Fibroblast of peridontal ligament (primary cell): ENCODE results near the gene CAMK1G.

ENCODE experiments used
- DNase-seq: peaks from one replicate; pipeline ENCODE4 v3.0.0-alpha.2; 2010; ENCODE audit errors: extremely low read depth

CAMK1G gene

GRCh38 chr1:209635850-209636249 lies 52.3 kb downstream of the CAMK1G start:
- no peak for DNase-seq

GRCh38 chr1:209641832-209642172 lies 58.3 kb downstream of the CAMK1G start:
- no peak for DNase-seq

DNA sequence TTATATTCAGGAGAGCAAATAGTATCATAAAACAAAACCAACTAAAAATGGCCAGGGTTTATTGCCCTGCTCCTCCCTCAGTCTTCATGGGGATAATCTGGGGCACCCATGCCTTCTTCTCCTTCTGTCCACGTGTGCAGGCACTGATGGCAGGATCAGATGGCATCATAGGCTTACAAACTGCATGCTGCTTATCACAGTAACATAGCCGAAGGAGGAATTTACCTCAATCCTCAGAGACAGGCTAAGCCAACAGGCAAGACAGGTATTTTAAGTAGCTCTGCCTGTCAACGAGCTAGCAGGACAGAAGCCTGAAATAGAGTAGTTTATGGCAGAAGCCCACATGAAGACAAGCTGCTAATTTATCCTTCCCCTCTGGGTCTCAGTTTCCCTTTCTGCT lies 59.3 kb downstream of the CAMK1G start:
- no peak for DNase-seq

DNA sequence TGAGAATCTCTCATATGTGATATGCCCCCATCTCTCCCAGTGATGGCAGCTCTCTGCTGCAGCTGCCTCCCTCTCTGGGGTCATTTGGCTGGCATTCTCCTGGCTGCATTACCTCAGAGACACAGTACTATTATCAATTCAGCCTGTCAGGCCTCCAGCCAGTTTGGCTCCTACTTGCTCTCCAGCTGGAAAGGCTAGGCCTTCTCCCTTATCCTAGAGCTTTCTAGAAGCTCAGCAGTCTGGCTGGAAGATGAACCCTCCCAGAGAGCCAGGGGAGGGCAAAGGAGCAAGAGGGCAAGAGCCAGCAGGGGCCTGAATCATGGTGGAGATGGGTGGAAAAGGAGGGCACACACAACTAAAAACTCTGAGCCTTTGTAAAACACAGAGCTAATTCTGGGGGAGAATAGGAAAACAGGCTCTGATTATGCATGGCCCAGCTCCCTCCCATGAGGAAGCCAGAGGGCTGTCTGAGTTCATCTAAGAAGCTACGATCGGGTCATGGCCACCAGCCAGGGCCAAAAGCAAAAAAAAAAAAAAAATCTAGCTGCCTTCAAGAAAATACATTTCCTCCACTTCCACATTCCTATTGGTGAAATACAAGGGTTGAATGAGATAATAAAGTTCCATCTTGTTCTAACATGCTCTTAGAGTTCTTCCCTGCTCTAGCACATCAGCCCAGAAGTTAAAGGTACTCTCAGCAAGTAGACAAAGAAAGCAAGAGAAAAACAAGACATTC lies 59.9 kb downstream of the CAMK1G start:
- DNase-seq, result peak; percentile 66

DNA sequence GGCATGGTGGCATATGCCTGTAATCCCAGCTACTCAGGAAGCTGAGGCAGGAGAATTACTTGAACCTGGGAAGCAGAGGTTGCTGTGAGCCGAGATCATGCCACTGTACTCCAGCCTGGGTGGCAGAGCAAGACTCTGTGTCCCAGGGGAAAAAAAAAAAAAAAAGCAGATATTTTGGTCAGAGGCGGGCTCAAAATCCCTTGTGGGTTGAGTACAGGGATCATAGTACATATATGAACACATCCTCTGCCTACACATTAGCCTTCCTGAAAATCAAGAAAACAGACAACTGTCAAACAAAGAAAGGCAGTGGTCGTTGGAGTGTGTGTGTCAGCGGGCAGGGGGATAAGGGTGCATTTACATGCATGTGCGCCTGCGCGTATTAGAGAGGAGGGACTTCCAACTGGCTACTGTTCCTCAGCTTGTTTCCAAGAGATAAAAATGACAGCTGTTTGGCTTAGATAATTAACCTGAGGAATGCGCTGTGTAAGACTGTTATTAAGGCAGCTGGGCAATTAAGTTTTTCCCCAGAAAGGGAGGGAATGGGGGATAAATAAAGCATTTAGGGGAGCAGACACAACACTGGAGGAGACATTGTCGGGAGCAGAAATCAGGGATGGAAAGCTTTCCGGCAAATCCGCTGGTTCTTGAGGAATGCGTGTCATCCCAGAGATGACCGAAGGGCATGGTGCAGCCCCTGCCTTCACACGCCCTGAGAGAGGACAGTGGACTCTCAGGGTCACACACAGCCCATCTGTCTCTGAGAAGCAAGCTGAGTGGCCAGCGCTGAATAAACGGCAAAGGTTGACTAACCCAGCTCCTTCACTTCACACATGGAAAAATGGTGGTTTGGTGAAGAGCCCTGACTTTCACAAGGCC lies 62.3 kb downstream of the CAMK1G start:
- no peak for DNase-seq

- no peak for DNase-seq
Measured at GRCh38 chr1:209646558-209646957, 63.0 kb downstream of the CAMK1G start.

GRCh38 chr1:209647156-209647555 lies 63.6 kb downstream of the CAMK1G start:
- DNase-seq, result no peak

DNA sequence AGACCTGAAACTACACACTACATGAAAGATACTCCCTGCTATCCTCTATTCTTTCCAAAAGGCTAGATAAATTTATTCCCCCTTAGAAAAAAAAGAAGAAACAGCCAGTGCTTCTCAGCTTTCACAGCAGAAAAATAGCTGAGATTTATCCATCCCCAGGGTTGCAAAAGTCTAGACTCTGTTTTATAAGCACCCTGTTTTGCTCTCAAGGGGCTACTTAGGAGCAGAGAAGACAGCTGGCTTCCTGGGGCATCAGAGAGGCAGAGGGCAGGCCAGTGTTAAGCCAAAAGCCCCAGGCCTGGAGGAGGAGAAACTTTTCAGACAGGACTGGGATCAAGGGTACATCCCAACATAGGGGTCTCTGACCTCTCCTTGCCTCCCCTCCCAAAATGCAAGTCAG lies 64.8 kb downstream of the CAMK1G start:
- DNase-seq, result no peak

- peak; percentile 94 for DNase-seq
Measured at GRCh38 chr1:209648931-209649776, 65.6 kb downstream of the CAMK1G start.

- DNase-seq, result peak; percentile 40
Measured at GRCh38 chr1:209650454-209650853, 66.9 kb downstream of the CAMK1G start.

DNA sequence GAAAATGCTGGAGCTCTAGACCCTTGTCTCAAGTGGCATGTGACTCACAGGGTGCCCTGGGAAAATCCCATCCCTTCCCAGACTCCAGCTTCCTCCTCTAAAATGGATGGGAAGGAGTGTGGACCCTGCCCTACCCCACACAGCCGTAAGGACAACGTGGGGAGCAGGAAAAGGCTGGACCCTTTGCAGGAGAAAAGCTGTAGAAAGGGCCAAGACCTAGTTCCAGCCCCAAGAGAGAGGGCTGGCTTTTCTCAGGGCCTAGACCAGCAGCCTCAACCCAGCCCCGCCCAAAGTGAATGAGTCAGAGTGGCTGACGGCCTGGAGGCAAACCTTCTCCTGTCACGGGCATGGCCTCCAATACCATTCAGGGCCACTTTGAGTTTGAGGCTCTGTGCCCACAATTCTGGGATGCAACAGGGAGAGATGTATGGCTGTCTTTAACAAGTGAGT lies 67.6 kb downstream of the CAMK1G start:
- DNase-seq, result peak; percentile 56

- no peak for DNase-seq
Measured at GRCh38 chr1:209652121-209652735, 68.7 kb downstream of the CAMK1G start, which contains the start of gene LAMB3. Gene LAMB3, minus strand, starts transcription at chr1:209652425. Its CDS starts 1,481 bp downstream, at chr1:209650944.

- DNase-seq, result peak; percentile 34
Measured at GRCh38 chr1:209652873-209653401, 69.4 kb downstream of the CAMK1G start.

DNA sequence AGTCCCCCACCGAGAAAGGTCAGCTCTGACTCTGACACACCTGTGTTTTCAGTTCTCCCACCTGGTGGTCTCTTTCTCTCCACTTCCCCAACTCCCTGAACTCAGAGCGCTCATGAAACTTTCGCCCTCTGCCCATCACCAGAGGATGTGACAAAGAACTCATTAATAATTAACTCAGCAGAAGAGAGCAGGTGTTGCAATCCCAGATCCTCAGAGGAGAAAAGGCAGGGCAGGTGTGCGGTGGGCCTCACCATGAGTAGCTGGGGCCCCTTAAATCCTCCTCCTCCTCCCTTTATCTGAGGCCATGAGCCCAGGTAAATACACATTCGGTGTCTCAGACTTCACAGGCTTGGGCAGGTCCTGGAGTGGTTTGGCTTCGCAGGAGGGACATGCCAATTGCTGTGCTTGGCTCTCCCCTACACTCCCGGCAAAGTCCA lies 70.4 kb downstream of the CAMK1G start:
- no peak for DNase-seq

DNA sequence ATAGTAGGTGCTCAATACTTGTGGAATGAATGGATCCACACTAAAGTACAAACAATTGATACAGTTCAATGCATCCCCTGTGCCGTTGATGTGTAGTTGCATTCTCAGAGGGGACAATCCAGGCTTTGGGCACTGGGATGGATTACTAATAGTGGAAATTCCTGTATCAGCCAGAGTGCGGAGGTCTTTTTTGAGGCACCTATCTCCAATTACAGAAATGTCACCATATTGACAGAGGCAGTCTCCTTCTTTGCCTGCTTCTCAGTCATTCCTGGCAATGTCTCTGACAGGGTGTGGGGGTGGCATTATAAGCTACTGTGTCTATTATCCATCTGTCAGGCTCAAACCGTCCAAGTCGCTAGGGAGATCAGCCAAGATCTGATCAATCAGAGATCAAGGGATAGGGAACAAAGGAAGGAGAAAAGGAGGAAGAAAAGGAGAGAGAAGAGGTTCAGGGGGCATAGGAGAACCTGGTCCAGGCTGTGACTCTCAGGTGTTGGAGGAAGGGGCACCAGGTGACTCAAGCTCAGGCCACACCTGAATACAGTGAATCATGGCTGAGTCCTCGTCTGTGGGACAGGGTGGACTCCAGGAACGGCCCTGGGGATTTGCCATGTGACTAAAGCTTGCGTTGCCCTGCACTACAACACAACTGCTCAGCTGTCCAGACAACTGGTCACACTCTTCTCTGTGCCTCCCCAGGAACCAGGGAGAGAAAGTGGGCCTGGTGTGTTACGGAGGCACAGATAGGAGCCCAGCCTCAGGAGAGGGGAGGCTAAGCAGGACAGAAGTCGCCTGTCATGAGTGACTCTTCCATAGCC lies 72.1 kb downstream of the CAMK1G start:
- no peak for DNase-seq

DNA sequence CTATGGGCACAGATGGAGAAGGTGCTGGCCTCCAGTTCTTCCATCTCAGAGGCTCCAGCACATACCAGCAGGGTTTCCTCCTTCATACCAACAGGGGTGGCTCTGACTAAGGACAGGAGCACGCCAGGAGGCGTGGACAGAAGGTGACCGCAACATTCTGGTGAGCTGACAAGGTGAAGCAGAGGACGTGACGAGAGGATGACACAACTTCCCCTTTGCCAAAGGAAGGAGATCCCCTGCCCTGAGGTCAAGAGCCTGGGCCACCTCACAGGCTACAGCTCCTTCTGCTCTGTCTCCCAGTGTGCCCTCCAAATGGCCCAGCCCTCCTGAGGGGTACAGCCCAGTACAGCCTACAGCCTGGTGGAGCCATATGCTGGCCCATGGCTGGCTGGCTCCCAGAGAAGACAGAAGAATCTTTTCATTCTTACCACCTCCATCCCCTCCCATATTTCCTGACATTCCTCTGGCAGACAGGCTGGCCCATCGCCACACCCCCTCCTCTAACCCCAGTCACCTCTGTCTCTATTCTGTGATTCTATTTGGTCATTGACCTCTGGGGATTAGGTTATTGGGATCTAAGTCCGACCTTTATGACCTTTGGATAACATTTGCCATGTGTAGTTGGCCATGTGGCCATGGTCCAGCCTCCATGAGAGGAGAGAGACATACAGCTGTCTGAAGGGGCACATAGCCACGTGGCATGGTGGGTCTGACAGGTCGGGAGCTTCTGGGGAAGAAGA lies 73.8 kb downstream of the CAMK1G start:
- DNase-seq, result no peak

DNA sequence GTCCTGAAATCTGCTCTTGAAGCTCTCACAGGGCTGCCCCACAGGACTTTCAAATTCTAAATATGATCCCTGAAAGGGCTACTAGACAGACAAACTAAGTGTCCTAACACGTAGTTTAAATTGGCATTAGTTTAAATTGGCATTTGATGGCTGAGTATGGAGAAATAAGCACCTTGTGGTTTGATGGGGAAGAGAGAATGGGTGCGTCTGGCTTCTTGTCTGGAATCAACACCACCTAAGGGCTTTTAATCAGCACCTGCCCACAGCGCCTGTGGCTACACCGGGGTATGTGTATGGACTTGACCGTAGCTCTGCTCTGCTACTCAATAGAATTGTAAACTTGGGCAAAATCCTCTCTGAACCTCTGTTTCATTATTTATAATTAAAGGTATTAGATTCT lies 74.4 kb downstream of the CAMK1G start:
- DNase-seq, result no peak

DNA sequence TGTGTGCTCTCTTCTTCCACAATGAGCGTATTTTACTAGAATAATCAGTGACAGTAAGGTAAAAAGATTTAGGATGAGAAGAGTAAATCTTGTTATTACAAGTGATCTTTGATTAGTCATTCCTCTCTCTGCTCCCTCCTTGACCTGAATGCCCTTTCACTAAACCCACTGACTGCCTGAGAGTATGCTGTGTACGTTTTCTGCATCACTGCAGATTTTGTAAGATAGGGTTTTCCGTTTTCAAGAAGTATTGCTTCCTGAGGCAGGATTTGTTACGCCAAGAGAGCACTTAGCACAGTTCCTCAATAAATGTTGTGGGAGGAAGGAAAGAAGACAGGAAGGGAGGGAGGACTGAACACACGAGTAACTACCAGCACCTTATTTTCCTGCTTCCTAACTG lies 76.4 kb downstream of the CAMK1G start:
- DNase-seq, result no peak

DNA sequence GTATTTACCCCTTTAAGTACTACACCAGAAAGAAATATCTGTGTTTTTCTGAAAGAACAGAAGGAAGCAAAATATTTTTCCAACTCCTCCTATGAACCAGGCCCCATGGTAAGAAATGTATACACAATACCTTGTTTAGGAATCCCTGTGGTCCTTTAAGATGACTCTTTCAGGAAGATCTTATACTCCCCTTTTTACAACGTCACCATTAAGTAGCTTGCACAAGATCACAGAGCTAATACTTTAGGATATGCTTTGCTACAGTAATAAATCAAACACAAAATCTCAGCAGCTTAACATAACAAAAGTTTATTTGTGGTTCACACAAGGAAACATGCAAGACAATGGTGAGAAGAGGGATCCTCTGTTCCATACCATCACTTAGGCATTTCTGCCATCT lies 77.6 kb downstream of the CAMK1G start:
- no peak for DNase-seq

GRCh38 chr1:209662879-209663327 lies 79.4 kb downstream of the CAMK1G start:
- no peak for DNase-seq
